GM19099 (cell line): Measurements from ENCODE around the gene ADCK2.

Experiments used
- POLR2A ChIP-seq: IDR thresholded peaks from 3 replicates; pipeline ENCODE4 v1.6.1; 2011; ENCODE audit warnings: low read depth; ENCODE audit not compliant: insufficient read length; ENCODE audit errors: extremely low read depth

ADCK2 gene

DNA sequence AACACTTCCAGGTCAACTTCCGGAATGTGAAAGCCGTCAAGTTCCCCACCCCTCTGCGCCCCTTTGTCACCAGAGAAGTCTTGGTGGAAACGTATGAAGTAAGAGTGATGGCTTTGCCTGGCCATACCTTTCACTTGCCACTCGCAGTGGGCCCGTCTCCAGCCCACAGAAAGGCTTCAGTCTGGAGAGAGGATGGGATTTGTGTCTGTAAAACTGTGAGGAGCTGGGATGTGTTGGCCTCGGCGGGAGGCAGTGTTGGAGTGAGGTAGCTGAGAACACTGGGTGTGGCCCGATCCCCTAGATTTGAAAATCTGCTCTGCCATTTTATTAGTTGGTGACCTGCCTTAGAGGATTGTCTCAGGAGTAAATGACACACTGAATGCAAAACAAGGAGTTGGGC lies 6.4 kb downstream of the ADCK2 start:
- TF ChIP-seq POLR2A, result no peak

DNA sequence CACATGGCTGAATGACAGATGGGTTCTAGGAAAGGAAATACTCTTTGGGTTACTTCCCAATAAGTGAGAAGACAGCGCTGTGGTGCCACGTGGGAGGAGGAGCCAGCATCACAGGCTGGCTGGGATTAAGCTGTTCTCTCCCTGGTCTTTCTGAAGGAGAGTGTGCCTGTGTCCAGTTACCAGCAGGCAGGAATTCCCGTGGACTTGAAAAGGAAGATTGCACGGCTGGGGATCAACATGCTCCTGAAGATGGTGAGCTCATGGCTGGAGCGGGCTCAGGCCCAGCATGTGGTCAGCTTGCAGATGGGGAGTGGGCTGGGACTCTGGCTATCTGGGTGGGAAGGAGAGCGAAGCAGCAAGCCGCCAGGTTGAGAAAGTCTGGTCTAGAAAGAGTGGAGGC lies 8.1 kb downstream of the ADCK2 start:
- TF ChIP-seq POLR2A, result no peak

DNA sequence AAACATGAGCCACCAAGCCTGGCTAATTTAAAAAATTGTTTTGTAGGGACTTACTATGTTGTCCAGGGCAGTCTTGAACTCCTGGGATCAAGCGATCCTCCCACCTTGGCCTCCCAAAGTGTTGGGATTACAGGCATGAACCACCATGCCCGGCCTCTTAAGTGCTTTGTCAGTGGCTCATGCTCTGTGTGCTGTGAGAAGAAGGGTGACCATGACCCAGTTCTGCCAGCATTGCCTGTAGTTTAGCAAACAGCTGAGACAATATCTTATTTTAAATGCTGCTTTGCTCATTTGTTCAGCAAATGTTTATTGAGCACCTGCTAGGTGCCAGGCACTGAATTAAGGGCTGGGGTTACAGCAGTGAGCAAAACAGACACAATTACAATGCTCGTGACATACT lies 9.0 kb downstream of the ADCK2 start:
- no peak for TF ChIP-seq POLR2A

DNA sequence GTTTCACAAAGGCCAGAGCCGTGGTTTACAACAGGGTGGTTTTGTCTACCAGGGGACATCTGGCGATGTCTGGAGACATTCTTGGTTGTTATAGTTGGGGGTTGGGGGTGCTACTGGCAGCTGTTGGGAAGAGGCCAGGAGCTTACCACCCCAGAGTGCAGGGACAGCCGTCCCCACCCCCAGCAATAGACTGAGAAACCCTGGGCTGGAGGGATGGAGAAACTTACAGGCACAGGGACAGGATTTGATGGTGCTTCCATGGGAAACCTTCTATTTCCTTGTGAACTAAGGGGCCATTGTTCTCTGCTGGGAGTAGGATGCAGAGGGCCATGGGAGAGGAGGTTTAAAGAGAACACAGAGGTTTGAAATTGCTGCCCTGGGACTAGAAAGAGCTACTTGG lies 10.9 kb downstream of the ADCK2 start:
- TF ChIP-seq POLR2A, result no peak

DNA sequence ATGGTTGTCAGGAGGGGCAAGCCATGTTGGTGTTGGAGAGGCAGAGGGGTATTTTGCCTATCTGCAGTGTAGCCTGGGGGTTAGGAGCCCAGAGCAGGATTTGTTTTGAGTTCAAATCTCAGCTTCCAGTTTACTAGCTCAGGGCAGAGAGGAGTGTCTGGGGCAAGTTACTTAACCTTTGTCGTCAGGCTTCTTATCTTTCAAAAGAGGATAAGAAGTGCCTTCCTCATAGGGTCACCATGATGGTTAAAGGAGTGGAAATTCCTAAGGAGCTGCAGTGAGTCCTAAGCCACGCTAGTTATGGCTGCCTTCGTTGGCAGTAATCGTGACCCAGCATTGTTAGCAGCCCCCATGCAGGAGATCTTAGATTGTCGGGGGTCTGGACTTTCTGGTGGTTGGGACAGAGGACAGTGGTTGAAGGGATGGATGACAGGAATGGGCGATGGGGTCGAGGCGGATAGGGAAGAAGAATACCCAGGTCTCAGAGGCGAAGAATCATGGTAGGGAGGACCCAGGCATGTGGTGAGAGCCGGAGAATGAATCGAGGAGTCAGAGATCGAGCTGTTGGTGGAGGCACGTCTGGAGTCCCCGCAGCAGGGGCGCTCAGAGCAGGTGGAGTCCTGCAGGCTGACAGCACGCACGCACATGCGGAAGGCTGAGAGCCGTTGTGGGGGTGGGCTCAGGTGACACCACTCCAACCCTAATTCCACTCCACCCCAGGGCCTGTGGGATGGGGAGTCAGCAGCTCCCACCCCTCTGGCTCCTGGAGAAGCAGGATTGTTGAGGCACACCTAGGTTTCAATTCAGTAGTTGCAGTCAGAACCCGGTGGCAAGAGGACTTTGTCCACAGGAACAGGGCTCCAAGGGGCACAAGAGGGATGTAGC lies 11.6 kb downstream of the ADCK2 start:
- no peak for TF ChIP-seq POLR2A

DNA sequence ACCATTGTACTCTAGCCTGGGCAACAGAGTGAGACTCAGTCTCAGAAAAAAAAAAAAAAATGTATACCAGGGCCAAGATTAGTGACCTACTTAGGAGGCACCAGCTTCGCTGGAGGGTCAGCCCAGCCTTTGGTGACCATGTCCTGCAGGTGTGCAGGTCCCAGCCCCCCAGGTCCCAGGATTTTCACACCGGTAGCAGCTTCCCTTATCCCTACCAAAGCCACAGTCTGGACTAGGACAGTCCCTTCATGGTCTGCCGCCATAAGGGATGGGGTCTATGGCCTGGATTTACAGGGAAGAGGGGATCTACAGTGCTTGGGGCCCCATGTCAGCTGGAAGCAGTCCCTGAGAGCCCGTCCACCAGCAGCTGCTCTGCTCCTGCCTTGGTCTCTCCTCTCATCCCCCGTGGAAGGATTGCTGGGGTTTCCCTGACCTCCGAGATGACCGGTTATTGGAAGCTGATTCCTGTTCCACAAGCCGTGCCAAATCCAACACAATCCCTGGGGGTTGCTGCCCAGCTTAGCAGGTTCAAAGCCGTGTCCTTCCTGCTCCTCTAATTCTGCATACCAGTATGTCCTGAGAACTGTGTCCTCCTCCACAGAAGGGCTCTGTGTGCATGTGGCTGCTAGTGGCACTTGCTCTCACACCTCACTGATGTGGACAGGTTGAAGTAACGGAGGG lies 12.8 kb downstream of the ADCK2 start:
- no peak for TF ChIP-seq POLR2A

DNA sequence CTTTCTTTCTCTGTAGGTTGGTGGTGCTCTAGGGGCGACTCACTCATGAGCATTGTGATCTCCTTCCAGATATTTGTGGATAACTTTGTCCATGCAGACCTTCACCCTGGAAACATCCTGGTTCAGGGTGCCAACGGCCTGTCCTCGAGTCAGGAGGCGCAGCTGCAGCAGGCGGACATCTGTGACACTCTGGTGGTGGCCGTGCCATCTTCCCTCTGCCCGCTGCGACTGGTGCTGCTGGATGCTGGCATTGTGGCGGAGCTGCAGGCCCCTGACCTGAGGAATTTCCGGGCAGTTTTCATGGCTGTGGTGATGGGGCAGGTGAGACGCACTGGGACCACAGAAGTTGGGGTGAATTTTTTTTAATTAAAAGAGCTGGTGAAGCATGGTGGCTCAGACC lies 14.2 kb downstream of the ADCK2 start:
- no peak for TF ChIP-seq POLR2A

DNA sequence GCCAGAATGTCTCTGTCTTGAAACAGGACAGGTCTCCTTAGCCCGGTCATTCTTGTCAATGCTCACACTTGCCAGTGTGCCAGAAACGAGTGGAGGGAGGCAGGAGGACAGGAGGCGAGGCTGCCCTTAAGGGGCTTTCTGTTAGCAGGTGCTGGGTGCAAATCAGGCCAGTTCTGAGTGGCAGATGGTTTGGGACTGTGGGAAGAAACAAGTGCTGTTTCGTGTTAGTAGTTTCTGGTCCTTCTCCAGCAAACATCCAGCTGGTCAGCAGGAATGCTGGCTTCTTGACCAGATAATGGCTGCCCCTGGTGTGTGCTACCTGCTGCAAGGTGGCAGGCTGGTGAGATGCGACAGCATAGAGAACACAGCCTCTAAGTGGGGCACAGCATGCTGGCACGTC lies 15.6 kb downstream of the ADCK2 start:
- no peak for TF ChIP-seq POLR2A

DNA sequence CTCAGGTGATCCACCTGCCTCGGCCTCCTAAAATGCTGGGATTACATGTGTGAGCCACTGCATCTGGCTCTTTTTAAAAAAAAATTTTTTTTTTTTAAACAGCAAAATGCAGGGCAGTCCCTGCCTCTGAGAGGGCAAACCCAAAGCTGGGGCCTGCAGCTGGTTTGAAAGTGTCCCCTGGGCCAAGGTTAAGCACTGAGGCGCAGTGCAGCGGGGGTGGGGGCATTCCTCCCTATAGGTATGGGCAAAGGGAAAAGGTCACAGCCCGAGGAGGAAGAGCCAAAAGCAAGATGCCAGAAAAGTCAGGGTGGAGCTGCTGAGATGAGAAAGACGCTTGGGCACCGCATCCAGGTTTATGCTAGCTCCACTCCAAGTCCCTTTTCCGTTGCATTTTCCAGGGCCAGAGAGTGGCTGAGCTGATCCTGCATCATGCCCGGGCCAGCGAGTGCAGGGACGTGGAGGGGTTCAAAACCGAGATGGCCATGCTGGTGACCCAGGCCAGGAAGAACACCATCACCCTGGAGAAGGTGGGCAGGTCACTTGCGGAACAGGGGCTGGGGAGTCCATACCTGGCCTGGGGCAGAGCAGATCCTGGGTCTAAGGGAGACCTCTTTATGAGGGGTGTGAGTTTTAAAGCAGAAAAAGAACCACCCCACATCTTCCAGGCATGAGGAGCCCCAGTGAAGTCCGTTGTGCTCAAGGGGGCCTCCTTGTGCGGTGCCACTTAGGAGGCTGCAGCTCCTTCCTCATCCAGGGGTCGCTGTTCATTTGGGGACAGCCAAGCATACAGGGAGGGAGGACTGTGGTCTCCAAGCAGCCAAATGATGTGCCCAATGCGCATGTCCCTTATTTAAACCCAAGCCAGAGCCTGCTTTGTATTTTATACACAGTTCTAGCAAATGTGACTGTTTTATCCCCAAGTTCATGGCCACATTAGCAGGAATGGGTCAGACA lies 16.7 kb downstream of the ADCK2 start:
- no peak for TF ChIP-seq POLR2A

DNA sequence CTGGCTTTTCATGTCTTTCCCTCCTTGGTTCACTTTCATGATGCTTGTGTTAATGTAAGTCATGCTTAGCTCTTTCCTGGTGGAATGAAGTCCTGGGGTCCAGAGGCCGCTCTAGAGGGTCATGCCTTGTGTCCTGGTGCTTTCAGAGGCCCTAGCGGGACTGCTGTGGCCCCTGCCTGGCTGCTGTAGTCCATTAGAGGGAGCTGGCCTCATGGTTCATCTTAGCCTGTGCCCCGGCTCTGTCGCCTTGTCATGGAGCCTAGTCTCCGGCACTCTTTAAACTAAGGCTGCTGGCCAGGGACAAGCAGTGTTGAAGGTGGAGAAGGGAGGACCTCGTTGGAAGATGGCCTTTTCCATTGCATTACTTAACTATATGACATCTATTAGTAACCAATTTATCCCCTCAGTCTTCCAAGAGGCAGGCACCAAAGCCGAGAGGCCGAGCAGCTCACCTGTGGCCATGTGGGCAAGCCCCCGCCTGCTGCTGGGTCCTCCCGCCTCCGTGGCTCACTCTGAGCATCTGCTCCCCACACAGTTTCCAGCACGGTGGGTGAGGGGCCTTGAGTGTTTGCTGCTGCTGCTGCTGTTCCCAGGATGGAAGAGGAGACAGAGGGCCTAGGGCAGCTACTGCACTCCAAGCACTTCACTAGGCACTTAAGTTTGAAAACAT lies 18.8 kb downstream of the ADCK2 start:
- no peak for TF ChIP-seq POLR2A

DNA sequence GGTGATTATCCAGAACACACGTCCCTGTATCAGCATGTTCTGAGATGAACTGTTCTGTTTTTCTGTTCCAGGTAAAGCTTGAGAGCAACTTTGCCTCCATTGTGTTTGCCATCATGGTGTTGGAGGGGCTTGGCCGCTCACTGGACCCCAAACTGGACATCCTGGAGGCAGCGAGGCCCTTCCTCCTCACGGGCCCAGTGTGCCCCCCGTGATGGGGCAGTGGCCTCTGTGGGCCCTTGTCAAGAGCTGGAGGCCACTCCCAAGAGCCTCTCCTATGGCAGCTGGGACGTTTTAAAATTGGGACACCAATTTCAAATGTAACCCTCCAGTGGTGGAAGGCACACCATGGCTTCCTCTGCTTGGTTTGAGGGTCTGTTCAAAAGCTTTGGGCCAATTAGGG lies 21.8 kb downstream of the ADCK2 start:
- no peak for TF ChIP-seq POLR2A

DNA sequence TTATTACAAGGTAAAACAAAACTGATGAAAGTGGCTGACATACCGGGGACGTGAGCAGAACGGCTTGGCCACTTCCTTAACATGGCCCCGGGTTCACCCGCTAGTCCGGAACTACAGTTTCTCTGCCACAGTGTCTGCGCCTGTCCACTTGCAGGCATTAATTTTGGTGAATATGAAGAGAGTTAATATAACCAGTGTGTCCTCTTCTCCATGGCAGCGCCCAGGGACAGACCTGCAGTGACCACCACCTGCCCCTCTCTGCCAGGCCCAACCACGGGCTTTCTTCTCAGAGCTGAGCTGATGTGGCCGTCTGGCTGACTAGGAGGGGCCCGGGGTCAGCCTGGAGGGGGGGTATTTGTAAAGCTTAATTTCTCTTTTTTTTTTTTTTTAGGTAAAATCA lies 22.6 kb downstream of the ADCK2 start:
- no peak for TF ChIP-seq POLR2A

DNA sequence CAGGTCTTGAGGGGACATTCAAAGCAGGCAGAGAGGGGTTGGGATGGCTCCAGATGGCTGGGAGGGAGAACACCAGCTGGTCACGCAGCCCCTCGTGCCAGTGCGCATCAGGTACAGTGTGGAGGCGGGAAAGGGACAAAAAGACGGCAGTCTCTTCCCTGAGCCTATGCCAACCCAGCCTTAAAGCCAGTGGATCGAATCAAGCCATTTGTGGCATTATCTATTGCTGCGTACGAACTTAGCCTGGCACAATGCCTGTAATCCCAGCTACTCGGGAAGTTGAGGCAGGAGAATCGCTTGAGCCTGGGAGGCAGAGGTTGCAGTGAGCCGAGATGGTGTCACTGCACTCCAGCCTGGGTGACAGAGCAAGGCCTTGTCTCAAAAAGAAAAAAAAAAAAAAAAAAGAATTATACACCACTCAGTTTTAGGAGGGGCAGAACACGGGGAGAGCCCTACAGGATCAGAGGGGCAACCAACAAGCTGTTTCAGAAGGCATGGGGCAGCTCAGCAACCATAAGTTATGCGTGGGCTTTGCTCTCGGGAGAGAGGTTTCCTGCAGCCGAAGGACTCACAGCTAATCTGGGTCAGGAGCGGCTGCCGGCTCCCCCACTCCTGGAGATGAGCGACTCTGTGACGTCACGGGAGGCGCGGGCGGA lies 23.4 kb downstream of the ADCK2 start:
- no peak for TF ChIP-seq POLR2A
